ENCODE data around the gene LLGL2.
"Not testable (repeated sequence)": the region's sequence is repeated elsewhere in the genome, so short reads cannot be mapped to it uniquely, and the experiment has no call there.

Gene LLGL2

GRCh38 chr17:75524970-75525805, at the start of gene LLGL2:
LLGL2 (plus strand) TSS chr17:75525697; CDS start chr17:75543427, 17,730 bp downstream.
- peak within 1 kb of the TSS; percentile 43 for H3K27ac ChIP-seq
- H3K4me1 ChIP-seq (ENCODE audit: control insufficient read depth in 1 of 2, insufficient read depth in 1 of 2, low read depth in 1 of 2, low read length in 1 of 2) = peaks cover 17 to 19% of the 10 kb centered on the region in 2 experiments
- H3K36me3 ChIP-seq = no peaks in the 10 kb centered on the region
- peak; percentile 38 for TF ChIP-seq CTCF (IDR thresholded peaks at IDR 0.05)
- peak within 1 kb of the TSS; percentile 64 to 75 for H3K4me3 ChIP-seq (ENCODE audit: low read depth in 1 of 2, low read length in 1 of 2)
- no peaks in the 10 kb centered on the region for H3K9me3 ChIP-seq
- H3K27me3 ChIP-seq = peaks cover 49% of the 10 kb centered on the region

GRCh38 chr17:75475851-75476250, 49.6 kb upstream of the LLGL2 start:
- no peak for TF ChIP-seq CTCF (IDR thresholded peaks at IDR 0.05)
- Histone ChIP-seq H3K27ac (no peak overlapping the region), H3K36me3 (peaks cover 46% of the 10 kb centered on the region), H3K4me3 (ENCODE audit: low read depth in 1 of 2, low read length in 1 of 2) (no peak overlapping the region), H3K4me1 (ENCODE audit: control insufficient read depth in 1 of 2, insufficient read depth in 1 of 2, low read depth in 1 of 2, low read length in 1 of 2) (no peaks in the 10 kb centered on the region), H3K27me3 (no peaks in the 10 kb centered on the region), H3K9me3 (no peaks in the 10 kb centered on the region)

- no peak for TF ChIP-seq CTCF (IDR thresholded peaks at IDR 0.05)
- Histone ChIP-seq H3K36me3 (peaks cover 46% of the 10 kb centered on the region), H3K9me3 (no peaks in the 10 kb centered on the region), H3K27ac (no peak overlapping the region), H3K4me1 (ENCODE audit: control insufficient read depth in 1 of 2, insufficient read depth in 1 of 2, low read depth in 1 of 2, low read length in 1 of 2) (no peaks in the 10 kb centered on the region), H3K27me3 (no peaks in the 10 kb centered on the region), H3K4me3 (ENCODE audit: low read depth in 1 of 2, low read length in 1 of 2) (no peak overlapping the region)
Observed at GRCh38 chr17:75476271-75476671, 49.2 kb upstream of the LLGL2 start.

GRCh38 chr17:75476752-75477489, 48.6 kb upstream of the LLGL2 start:
- Histone ChIP-seq H3K36me3 (peaks cover 44% of the 10 kb centered on the region), H3K27ac (no peak overlapping the region), H3K9me3 (no peaks in the 10 kb centered on the region), H3K27me3 (no peaks in the 10 kb centered on the region), H3K4me3 (ENCODE audit: low read depth in 1 of 2, low read length in 1 of 2) (no peak overlapping the region), H3K4me1 (ENCODE audit: control insufficient read depth in 1 of 2, insufficient read depth in 1 of 2, low read depth in 1 of 2, low read length in 1 of 2) (no peaks in the 10 kb centered on the region)
- TF ChIP-seq CTCF (IDR thresholded peaks at IDR 0.05) = no peak

GRCh38 chr17:75477490-75477862, 48.0 kb upstream of the LLGL2 start:
- H3K27ac ChIP-seq; H3K4me3 ChIP-seq (ENCODE audit: low read depth in 1 of 2, low read length in 1 of 2): not testable (repeated sequence)
- H3K36me3 ChIP-seq = peaks cover 39% of the 10 kb centered on the region

GRCh38 chr17:75478508-75478907, 47.0 kb upstream of the LLGL2 start:
- Histone ChIP-seq H3K4me1 (ENCODE audit: control insufficient read depth in 1 of 2, insufficient read depth in 1 of 2, low read depth in 1 of 2, low read length in 1 of 2) (no peaks in the 10 kb centered on the region), H3K27me3 (no peaks in the 10 kb centered on the region), H3K4me3 (ENCODE audit: low read depth in 1 of 2, low read length in 1 of 2) (no peak overlapping the region), H3K9me3 (no peaks in the 10 kb centered on the region), H3K36me3 (peaks cover 30% of the 10 kb centered on the region), H3K27ac (no peak overlapping the region)
- no peak for TF ChIP-seq CTCF (IDR thresholded peaks at IDR 0.05)

More at GRCh38 chr17:75477490-75477862, 48.0 kb upstream of the LLGL2 start:
- not testable (repeated sequence) for H3K4me1 ChIP-seq (ENCODE audit: control insufficient read depth in 1 of 2, insufficient read depth in 1 of 2, low read depth in 1 of 2, low read length in 1 of 2); H3K9me3 ChIP-seq; H3K27me3 ChIP-seq
